ENCODE data around the gene USP14.

Gene USP14

DNA sequence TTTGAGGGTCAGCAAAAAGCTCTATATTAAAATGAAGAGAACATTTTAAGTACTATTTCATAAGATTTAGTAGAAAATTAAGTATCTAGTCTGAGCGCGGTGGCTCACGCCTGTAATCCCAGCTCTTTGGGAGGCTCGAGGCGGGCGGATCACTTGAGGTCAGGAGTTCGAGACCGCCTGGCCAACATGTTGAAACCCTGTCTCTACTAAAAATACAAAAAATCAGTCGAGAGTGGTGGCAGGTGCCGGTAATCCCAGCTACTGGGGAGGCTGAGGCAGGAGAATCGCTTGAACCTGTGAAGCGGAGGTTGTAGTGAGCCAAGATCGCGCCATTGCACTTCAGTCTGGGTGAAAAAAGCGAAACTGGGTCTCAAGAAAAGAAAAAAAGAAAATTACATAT lies 1.6 kb downstream of the USP14 start:
- DNase-seq: no peak

- DNase-seq: no peak
Measured at GRCh38 chr18:160831-161570, 2.6 kb downstream of the USP14 start.

DNA sequence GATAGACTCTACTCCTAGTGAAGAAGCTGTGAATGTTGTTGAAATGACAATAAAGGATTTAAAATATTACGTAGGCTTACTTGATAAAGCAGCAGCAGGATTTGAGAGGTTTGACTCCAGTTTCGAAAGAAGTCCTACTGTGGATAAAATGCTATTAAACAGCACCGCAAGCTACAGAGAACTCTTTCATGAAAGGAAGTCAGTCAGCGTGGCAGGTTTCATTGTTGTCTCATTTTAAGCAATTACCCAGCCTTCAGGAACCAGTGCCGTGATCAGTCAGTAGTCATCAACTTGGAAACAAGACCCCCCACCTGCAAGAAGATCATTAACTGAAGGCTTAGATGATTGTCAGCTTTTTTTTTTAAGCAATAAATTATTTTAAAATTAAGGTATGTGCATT lies 14.0 kb downstream of the USP14 start:
- no peak for DNase-seq

GRCh38 chr18:179499-179898 lies 21.1 kb downstream of the USP14 start:
- no peak for DNase-seq

DNA sequence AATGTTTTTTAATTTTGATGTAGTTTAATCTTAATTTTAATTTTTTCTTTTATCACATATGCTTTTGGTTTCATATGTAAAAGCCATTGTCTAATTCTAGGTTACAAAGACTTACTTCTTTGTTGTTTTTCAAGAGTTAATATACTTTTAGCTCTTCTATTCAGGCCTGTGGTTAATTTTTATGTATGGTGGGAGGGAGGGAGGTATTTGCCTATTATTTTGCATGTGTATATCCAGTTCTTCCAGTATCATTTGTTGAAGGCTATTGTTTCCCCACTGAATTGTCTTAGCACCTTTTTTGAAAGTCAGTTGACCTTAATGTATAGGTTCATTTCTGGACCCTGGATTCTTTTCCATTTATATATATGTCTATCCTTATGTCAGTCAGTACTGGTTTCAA lies 23.4 kb downstream of the USP14 start:
- DNase-seq: no peak

GRCh38 chr18:183769-184168 lies 25.4 kb downstream of the USP14 start:
- DNase-seq: no peak

DNA sequence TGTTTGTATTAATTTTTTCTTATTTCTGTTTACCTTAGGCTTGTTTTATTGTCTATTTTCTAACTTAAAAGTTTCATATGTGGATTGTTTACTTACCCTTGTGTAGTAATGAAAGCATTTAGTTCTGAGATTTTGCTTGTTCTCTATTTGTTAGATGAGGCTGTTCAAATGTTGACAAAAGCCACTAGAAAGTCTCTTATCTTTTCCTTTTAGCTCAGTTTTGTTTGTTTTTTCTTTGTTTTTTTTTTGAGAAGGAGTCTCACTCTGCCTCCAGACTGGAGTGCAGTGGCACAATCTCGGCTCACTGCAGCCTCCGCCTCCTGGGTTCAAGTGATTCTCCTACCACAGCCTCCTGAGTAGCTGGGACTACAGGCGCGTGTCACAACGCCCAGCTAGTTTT lies 30.9 kb downstream of the USP14 start:
- no peak for DNase-seq

DNA sequence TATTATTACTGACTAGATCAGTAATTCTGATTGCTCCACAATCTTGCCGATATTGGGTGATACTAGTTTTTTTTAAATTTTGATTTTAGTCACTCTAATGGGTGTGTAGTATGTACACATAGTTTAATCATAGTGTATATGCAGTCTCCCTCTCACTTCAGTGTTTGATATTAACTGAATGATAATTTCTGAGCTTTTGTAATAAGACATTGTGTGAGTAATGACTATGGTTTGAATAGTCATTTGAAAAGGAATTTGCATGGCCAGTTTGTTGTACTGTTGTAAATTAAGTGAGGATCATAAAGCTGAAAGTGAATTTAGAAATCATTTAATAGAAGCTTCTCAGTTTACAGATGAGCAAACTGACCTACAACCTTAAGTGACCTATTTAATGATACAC lies 33.4 kb downstream of the USP14 start:
- DNase-seq: no peak

DNA sequence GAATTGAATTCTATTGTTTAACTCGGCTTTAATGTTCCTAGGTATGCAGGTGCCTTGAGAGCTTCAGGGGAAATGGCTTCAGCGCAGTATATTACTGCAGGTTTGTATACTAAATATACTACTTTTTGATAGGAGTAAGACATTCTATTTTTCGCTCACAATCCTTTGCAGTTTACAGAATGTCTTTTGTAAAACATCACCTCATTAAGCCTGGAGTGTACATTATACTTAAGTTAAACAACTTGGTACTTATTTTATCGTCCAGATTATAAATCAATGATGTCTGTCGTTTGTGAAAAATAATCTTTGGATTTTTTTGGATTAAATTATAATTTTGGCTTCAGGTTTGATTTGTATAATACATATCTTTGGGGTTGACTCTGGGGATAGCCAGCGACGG lies 34.4 kb downstream of the USP14 start:
- DNase-seq: no peak

DNA sequence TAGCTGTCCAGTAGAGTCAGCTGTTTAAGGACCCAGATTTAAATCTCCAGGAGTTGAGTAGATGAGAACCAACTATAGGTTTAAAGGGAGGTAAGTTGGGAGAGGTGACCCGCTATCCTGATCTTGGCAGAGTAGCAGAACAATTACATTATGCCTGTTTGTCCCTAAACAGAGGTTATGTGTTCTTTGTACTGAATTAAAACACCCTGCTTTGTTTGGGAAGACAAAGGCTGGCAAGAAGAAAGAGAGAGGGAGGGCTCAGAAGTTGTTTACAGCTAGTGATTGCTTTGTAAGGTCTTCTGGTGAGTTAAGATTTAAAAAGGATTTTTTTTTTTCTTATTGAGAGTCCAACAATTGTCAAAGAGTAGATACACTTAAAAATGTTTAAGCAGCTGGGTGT lies 37.3 kb downstream of the USP14 start:
- no peak for DNase-seq

GRCh38 chr18:199214-199613 lies 40.9 kb downstream of the USP14 start:
- DNase-seq: no peak

- DNase-seq: no peak
Measured at GRCh38 chr18:199768-200167, 41.4 kb downstream of the USP14 start.

- no peak for DNase-seq
Measured at GRCh38 chr18:210075-210474, 51.7 kb downstream of the USP14 start.

GRCh38 chr18:210733-211132 lies 52.4 kb downstream of the USP14 start:
- no peak for DNase-seq

- DNase-seq: no peak
Measured at GRCh38 chr18:211582-211981, 53.2 kb downstream of the USP14 start.

DNA sequence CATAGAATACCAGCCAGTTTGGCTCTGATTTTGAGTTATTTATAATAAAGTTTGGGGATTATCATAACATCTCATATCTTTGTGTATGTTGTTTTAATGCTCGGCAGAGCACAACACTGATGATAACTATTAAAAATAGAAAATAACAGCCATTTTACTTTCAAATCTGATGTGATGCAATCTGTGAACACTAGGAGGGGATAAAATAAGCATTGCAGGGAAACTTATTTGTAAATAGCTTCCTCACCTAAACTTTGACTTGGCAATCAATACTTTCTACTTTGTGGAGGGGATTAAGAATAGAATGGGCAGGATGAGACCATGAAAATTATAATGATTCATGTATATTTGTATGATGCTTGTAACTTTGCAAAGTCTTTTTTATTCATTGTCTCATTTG lies 54.4 kb downstream of the USP14 start:
- no peak for DNase-seq

DNA sequence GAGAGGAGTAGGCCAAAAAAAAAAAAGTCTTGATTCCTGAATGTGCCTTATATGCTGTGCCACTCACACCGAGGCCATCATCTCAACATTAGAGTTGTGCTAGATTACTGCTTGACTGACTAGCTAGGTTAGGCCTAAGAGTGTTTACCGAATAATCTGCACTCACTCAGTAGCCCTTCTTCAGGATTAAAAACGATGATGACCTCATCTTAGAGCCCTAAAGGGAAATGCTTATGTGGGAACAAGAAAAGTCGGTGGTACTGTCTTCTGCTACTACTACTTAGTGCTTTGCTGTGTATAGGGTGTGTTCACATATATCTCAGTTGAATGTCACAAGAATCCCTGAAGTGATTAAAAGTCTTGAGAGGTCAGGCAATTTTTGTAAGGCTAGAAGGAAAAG lies 55.1 kb downstream of the USP14 start:
- no peak for DNase-seq

- no peak for DNase-seq
Measured at GRCh38 chr18:213966-214365, 55.6 kb downstream of the USP14 start.

DNA sequence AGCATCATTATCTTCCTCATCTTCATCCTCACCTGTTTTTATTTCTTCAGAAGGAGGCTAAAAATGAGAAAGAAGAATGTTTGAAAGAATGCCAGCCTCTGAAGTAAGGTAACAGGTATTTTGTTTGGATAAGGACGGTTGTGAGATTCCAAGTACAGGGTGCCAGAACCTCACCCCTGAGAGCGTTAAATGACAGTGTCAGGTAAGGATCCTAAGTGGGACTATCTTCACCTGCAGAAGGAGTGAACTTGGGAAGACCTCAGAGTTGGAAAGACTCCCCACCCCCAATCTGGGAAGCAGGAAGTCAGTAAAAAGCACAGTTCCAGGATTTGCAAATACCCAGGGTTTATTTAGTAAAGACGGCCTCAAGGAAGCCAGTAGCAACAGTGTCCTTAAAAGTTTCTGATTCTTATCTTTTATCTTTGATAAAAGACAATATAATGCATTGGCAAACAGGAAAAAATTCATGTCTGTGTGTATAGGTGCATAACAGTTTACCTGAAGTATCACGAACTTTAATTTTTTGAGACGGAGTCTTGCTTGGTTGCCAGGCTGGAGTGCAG lies 57.2 kb downstream of the USP14 start:
- DNase-seq: no peak

- no peak for DNase-seq
Measured at GRCh38 chr18:217532-218336, 59.4 kb downstream of the USP14 start.

GRCh38 chr18:220708-221107 lies 62.4 kb downstream of the USP14 start:
- no peak for DNase-seq

DNA sequence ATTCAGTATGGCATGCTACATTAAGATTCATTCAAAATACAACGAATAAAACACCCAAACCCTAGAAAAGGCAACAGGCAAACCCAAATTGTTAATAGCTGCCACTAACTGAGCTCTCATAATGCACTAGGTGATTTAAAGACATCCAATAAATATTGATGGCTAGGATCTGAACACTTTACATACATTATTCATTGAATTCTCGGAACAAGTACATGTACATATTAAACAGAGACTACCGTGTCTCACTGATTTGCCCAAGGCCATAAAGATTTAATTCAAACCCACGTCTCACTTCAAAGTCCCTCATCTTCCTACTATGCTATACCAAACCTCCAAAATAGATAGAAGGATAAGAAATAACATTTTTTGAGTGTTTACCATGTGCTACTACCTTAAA lies 67.4 kb downstream of the USP14 start:
- no peak for DNase-seq

GRCh38 chr18:227374-227773 lies 69.0 kb downstream of the USP14 start:
- DNase-seq: no peak

- no peak for DNase-seq
Measured at GRCh38 chr18:227902-228301, 69.5 kb downstream of the USP14 start.
